ENCODE measurements around the gene TADA2B. TPM values are rescaled to one million over a fixed set of nuclear protein-coding genes. Genes with fewer than 3 reads are reported as not detected.

Gene TADA2B
- total and polyA plus RNA-seq, 9 of the 15 experiments (the other 6 are each of a cell fraction or from before 2014, with no cell fraction given), result 0.55 to 12.2 (median 7.5) TPM

- TF ChIP-seq MGA (IDR thresholded peaks at IDR 0.05) (no peak), HEY1 (CRISPR knock-in tag; IDR thresholded peaks at IDR 0.05; ENCODE audit: borderline replicate concordance) (no peak), SMARCA5 (IDR thresholded peaks at IDR 0.05) (no peak), RBM14 (IDR thresholded peaks at IDR 0.05; ENCODE audit: borderline replicate concordance, insufficient read depth, low read depth, low read length) (no peak)
Observed at GRCh38 chr4:7048642-7049041, 5.5 kb downstream of the TADA2B start (continued).

Measured in K562 (cell line).